Caki2 (cell line): Measurements from ENCODE around the gene PRKACG. TPM values are rescaled to one million over a fixed set of nuclear protein-coding genes. Genes with fewer than 3 reads are reported as not detected.
A peak's percentile ranks its signal among the peaks of the same experiment; 100 is the strongest.
"Not testable (repeated sequence)": the region's sequence is repeated elsewhere in the genome, so short reads cannot be mapped to it uniquely, and the experiment has no call there.

Experiments
- DNase-seq: peaks from one replicate; pipeline ENCODE4 v3.0.0-alpha.2; 2015; ENCODE audit warnings: low read depth
- in situ Hi-C: cut with HindIII; loops from 2 replicates; pipeline ENCODE4 v1.10.0; 2016; ENCODE audit warnings: low sequenced_read_pairs, low pct_unique_long_range_greater_than_20kb, mixed read lengths
- total RNA-seq: library from RNA; depleted of rRNA; stranded (reverse); fragments of >200 nt; shearing (Covaris generic); gene quantifications from 2 replicates; pipeline ENCODE4 v1.2.3, GENCODE V29; 2014; ENCODE audit warnings: low replicate concordance; rRNA removed

The PRKACG gene
- not detected in 2 replicates for total RNA-seq

DNA sequence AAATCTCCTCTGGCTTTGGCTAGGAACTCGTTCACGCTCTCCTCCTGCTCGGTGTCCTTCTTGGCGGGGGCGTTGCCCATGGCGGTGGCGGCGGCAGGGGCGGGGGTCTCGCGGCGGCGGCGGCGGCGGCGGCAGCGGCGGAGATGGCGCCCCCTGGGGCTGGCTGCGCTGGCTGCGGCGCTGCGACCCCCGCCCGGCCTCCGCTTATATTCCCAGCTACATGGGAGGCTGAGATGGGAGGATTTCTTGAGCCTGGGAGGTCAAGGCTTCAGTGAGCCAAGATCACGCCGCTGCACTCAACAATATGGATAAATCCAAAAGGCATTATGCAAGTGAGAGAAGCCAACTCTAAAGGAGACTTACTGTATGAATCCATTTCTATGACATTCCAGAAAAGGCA is at the start of gene PRKACG:
Gene PRKACG (minus strand): TSS at position 101 of the 400 bp plus-strand sequence. CDS start 21 bp downstream, at position 80.
- in situ Hi-C loops, result no loop called here

DNA sequence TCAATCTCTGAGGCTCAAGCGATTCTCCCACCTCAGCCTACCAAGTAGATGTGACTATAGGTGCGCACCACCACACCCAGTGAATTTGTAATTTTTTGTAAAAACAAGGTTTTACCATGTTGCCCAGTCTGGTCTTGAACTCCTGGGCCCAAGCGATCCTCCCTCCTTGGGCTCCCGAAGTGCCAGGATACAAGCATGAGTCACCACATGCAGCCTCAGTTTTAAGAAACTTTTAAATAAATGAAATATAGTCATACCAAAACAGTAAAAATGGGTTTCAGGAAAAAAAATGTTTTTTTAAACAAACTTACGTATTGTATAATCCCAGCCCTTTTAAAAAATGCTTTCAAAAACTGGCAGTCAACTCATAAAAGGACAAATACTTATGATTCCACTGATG is 48.3 kb upstream of the PRKACG start:
- in situ Hi-C loops, result no loop called here
- no peak for DNase-seq

More for the DNA sequence above, at the start of gene PRKACG:
- DNase-seq, result no peak

DNA sequence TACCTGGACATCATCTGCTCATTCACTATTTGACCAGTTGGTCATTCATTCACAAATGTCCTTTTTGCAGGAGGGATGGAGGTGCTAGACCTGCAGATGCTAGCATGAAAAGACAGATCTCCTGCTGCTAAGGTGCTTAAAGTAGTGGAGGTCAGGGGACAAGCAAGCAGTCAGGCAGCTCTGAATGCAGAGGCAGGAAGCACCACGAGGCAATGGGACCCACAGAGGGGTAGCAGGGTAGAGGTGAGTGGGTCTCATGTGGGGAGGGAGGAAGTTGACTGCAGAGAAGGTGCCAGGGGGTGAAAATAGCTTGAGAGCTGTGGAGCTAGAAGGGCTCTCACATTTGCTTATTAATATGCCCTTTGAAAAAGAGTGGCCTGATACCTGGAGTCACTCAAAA is 46.9 kb upstream of the PRKACG start:
- DNase-seq, result no peak
- in situ Hi-C loops, result no loop called here

DNA sequence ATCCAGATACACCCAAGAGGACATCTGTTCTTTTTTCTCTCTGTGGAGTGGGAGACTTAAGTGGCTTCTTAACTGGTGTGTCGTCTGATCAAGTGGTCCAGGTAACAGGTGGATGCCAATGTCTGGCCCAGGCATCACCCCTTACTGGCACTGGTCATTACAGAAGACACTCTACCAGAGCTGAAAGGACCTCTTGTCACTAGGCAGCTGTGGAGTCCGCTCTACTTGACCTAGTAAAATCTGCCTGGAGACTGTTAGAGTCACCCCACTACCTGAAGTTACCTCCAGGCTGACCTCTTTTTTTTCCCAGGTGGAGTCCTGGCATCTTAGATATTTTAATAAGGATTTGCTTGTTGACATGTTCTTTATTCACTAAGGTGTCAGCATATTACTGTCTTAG is 44.2 kb upstream of the PRKACG start:
- DNase-seq, result no peak
- in situ Hi-C loops, result no loop called here

DNA sequence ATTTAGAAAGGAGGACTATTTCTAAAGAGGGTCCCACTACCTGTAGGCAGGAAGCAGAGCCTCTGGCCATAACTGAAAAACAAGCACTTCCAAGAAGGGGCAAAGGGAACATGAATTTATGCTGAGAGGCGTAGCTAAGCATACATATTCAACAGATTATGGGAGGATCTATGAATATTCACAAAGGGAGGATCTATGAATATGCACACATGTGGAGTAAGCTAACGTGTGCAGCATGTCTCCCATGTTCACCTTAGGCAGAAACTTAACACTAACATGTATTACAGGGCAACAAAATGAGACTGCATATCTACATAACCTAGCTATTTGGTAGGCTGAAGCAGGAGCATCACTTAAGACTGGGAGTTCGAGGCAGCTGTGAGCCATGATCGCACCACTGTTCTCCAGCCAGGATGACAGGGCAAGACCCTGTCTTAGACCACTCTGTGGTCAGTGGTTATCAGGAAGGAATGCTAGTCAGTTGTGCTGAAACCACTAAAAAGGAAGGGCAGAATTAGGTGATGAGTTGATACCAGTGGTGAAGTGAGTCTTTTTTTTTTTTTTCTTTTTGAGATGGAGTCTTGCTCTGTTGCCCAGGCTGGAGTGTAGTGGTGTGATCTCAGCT is 42.4 kb upstream of the PRKACG start:
- no peak for DNase-seq
- in situ Hi-C loops, result no loop called here

DNA sequence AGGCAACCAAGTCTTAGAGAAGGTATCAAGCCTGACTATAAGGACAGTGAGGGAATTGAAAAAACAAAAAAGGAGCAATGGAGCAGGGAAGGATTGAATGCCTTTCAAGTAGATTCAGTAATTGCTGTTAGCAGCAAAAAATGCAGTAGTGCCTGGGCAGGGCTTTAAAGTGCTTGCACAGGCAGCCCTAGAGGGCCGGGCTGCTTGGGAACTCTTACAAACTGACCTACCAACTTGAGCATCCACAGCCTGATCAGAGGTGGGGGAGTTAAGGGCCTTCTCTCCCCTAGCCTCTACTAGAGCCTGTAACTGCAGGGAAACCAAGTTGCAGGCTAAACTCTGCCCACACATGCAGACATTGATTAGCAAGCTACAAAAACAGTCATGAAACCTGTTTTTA is 41.1 kb upstream of the PRKACG start:
- no peak for DNase-seq
- in situ Hi-C loops, result no loop called here

DNA sequence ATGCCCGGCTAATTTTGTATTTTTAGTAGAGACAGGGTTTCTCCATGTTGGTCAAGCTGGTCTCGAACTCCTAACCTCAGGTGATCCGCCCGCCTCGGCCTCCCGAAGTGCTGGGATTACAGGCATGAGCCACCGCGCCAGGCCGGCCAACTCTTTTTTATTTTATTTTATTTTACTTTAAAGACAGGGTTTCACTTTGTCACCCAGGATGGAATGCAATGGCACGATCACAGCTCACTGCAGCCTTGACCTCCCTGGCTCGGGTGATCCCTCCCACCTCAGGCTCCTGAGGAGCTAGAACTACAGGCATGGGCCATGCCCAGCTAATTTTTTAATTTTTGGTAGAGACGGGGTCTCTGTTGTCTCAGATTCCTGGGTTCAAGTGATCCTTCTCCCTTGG is 37.0 kb upstream of the PRKACG start:
- in situ Hi-C loops, DNase-seq: not testable (repeated sequence)

DNA sequence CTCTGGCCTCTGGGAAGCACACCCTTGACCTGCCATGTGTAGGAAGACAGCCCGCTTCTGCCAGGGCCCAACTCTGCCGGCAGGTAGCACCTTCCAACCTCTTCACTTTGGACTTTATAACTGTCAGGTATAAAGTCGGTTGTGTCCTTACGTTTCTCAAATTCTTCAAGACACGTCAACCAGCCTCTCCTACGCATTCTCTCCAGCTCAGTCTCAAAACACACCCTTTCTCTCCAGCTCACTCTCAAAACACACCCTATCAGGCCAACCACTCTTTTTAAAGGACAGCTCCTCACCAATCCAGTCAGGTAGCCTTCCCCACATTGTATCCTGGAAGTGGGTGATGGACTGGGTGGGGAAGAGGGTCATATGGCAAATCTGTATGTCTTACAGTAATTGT is 35.2 kb upstream of the PRKACG start:
- in situ Hi-C loops, result no loop called here
- DNase-seq, result no peak

DNA sequence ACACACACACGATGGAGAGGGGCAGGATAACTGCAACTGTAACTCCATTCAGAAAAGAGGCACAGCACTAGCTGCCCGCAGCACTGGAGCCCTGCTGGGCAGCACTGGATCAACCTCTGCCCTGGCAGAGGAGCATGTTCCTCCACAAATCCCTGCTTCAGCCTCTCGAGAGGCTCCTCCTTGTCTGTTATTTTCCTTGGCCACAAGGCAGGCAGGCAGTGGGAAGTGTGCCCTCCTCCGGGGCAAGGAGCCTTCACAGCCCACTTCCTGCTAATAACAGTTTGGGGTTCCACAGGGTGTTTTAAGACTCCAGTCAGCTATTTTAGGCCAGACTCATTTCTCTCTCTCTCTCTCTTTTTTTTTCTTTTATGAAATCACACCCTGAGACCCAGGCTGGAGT is 33.5 kb upstream of the PRKACG start:
- in situ Hi-C loops, result no loop called here
- no peak for DNase-seq

DNA sequence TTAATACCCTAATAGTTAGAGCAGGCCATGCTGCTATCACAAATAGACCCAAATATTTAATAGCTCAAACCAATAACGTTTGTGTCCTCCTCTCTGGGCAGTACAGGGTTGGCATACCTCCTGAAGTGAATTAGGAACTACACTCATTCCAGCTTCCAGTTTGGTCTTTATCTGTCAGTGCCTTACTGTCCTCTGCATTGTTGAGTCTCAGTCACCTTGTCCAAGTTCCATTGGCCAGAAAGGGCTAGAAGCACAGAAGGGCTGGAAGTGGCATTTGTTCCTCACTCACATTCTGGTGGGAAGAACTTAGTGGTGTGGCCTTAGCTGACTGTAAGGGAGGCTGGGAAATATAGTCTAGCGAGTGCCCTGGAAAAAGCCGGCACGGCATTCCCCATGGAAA is 32.8 kb upstream of the PRKACG start:
- in situ Hi-C loops, result no loop called here
- no peak for DNase-seq

DNA sequence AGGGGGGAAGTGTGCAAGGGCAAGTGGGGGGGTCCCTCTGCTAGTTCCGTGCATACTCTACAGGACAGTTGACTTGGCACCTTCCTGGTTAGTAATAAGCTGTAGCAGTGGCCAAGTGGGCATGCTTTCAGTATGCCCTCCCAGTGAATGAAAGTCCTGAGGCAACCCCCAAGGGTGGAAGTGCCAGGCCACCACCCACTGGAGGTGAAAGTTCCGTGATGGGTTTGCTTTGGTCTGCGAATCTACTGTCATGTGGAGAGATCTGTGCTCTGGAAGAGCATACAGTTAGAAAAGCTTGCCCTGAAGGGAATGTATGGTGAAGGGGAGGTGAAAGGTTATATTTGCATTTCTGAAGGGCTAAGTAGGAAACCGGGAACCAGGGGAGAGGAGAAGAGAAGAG is 31.9 kb upstream of the PRKACG start:
- no peak for DNase-seq
- in situ Hi-C loops, result no loop called here

DNA sequence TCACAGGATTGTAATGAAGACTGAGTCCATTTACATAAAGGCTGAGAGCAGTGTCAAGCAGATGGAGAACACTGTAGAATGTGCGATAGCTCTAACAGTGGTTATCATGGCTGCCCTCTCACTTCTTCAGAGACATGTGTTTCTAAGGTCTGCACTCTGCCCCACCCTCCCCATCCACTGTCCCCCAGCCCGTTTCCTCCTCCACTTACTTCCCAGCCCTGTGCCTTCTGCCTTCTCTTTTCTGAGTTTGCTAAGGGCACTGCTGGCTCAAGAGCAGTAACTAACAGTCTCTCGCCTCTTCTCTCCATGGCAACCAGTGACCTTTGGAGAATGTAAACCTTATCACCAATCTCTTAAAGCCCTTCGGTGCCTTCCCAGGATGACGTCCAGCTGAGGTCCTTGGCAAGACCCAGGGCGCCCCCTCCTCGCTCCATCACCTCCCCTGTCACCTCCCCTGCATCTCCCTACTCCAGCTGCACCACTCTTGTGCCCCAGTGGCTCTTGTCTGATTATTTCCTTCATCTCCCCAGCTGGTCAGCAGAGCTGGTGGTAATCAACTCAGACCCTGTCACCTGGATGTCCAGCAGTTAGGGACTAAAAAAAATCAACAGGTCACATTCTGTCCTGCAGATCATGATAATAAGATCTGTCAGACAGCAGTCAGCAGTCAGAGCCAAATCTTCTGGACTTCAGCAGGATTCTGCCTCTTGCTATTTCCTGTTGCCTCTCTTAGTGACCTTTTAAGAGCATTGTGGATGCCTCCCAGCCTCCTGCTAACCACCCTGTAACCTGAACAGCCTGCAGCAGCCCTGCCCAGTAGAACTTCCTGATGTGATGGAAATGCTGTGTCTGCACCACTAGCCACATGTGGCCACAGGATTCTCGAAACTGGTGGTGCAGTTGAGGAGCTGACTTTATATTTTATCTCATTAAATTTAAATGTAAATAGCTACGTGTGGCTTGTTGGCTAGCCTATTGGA is 30.6 kb upstream of the PRKACG start:
- in situ Hi-C loops, result no loop called here
- DNase-seq, result peak; percentile 14

DNA sequence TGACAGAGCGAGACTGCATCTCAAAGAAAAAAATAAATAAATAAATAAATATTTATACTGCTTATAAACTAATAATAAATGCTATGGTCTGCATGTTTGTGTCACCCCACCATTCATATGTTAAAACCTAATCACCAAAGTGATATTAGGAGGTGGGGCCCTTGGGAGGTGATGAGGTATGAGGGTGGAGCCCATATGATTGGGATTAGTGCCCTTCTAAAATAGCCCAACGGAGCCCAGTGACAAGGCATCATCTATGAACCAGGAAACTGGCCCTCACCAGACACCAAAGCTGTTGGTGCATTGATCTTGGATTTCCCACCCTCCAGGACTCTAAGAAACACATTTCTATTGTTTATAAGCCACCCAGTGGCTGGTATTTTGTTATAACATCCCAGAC is 26.7 kb upstream of the PRKACG start:
- no peak for DNase-seq
- in situ Hi-C loops, result no loop called here

DNA sequence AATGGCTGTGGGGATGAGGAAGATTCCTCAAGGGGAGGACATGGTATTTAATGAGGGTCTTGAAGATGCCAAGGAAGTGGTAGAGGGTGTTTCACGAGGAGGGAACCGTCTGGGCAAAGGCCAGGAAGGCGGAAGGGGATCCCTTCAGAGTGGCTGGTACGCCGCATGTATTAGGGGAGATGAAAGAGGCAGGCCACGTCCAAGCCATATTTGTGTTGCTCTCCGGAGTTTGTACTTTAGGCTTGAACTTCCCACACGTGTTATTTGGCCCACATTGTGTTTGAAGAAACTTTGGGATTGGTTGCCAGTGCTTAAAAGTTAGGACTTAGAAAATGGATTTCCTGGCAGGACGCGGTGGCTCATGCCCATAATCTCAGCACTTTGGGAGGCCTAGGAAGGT is 22.9 kb upstream of the PRKACG start:
- in situ Hi-C loops, result no loop called here
- DNase-seq, result no peak

DNA sequence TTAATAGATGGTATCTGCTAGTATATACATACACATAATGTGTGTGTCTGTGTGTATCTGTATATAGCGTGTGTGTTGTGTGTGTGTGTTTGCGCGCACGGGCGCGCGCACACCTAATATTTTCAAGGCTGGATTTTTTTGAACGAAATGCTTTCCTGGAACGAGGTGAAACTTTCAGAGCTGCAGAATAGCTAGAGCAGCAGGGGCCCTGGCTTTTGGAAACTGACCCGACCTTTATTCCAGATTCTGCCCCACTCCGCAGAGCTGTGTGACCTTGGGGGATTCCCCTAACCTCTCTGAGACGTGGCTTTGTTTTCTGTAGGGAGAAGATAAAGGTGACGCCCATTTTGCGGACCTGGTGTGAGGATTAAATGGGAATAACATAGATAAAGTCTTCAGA is 22.4 kb upstream of the PRKACG start:
- DNase-seq, result no peak
- in situ Hi-C loops, result no loop called here

DNA sequence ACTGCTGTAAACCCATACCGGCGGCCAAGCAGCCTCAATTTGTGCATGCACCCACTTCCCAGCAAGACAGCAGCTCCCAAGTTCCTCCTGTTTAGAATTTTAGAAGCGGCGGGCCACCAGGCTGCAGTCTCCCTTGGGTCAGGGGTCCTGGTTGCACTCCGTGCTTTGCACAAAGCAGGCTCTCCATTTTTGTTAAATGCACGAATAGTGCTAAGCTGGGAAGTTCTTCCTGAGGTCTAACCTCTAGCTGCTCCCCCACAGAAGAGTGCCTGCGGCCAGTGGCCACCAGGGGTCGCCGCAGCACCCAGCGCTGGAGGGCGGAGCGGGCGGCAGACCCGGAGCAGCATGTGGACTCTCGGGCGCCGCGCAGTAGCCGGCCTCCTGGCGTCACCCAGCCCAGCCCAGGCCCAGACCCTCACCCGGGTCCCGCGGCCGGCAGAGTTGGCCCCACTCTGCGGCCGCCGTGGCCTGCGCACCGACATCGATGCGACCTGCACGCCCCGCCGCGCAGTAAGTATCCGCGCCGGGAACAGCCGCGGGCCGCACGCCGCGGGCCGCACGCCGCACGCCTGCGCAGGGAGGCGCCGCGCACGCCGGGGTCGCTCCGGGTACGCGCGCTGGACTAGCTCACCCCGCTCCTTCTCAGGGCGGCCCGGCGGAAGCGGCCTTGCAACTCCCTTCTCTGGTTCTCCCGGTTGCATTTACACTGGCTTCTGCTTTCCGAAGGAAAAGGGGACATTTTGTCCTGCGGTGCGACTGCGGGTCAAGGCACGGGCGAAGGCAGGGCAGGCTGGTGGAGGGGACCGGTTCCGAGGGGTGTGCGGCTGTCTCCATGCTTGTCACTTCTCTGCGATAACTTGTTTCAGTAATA is 21.8 kb upstream of the PRKACG start, which contains the start of gene FXN:
Gene FXN (plus strand): TSS at position 315 of the 871 bp plus-strand sequence. CDS start 31 bp downstream, at position 346.
- DNase-seq, result peak; percentile 74
- in situ Hi-C loops, result no loop called here

DNA sequence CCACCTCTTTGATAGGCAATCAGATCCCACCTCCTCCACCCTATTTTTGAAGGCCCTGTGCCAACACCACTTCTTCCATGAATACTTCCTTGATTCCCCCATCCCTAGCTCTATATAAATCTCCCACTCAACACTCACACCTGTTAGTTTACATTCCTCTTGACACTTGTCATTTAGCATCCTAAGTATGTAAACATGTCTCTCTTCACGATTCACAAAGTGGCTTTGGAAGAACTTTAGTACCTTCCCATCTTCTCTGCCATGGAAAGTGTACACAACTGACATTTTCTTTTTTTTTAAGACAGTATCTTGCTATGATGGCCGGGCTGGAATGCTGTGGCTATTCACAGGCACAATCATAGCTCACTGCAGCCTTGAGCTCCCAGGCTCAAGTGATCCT is 20.2 kb upstream of the PRKACG start:
- no peak for DNase-seq
- in situ Hi-C loops, result no loop called here

DNA sequence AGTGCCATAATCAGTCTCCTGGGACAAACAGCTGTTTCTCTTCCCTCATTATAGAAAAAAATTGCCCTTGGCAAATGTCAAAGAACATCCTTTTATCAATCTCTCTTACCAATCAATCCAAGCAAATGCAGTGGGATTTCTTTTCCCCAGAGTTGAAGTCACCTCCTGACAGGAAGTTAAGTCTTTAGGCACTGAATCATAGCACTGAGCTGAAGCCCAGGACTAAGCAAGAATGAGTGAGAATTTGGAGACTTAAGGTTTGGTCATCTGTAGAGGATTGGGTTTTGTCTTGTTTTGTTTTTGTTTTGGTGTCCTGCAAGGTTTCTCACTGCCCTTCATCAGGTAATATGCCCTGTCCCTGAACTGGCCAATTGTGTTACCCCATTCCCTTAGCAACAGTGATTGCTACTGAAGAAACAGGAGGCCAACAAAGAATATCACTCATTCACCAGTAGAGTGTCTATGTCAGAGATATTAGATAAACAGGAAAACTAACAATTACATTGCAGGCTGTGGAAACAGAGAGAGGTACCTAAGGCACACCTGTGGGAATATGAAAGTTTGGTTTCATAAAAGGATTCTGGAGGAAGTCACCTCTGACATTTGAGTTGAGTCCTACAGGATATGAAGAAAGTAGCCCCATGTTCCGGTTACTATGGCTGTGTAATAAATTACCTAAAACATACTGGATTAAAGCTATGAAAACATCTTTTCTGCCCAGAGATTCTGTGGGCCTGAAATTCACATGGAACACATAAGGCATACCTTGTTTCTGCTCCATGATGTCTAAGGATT is 17.1 kb upstream of the PRKACG start:
- in situ Hi-C loops, result no loop called here

More for the DNA sequence above, 17.1 kb upstream of the PRKACG start:
- no peak for DNase-seq
